Heart left ventricle (tissue), 13 donors: ENCODE measurements around the gene CCR3.

ENCODE experiments used
- POLR2A ChIP-seq, 2 donors: fragments of 450-650 bp; IDR thresholded peaks; one replicate each; pipeline ENCODE4 v1.6.1; 2017; ENCODE audit warnings: antibody characterized with exemption in 2 of 2, mild to moderate bottlenecking in 2 of 2, moderate library complexity in 2 of 2
- TF ChIP-seq, protein P1 (sequence below), 12 donors: fragments of 200-600 bp; sonication (generic) in 4 of 12; IDR thresholded peaks; one replicate each; pipeline versions ENCODE4 v1.5.0 to v1.8.0; 2018 to 2022; ENCODE audit warnings: antibody characterized with exemption in 12 of 12, mild to moderate bottlenecking in 5 of 12
- donor health status: ischemic (EF 13 %, LVEDD 7.1; RV severe dilation, severe dysfunction).
- donor health status: DM: no; HTN: yes; CAD: no.
- donor health status: DM: no; HTN: no; CAD: no.
- donor health status: ischemic (EF 25% LVEDD 6.9; RV normal size, moderate dysfunction).
- donor health status: ischemic (EF 25% LVEDD 5.7; RV mildly dilated, moderate dysfunction).
- donor health status: ischemic (EF 35%, LVEDD 5.7; RV mildly dilated, moderate dysfunction).
- donor health status: nonischemic (EF 11% LVEDD 7.7; RV severe dilation, severe dysfunction).
- donor health status: DM: yes; HTN: yes; CAD: no.
- donor health status: PGD.
- donor health status: ischemic (EF 29% LVEDD 5.4; RV normal size, mild dysfunction).
- donor health status: nonischemic (EF 23%, LVEDD 6.1; RV moderate dilation, normal function).

DNA sequence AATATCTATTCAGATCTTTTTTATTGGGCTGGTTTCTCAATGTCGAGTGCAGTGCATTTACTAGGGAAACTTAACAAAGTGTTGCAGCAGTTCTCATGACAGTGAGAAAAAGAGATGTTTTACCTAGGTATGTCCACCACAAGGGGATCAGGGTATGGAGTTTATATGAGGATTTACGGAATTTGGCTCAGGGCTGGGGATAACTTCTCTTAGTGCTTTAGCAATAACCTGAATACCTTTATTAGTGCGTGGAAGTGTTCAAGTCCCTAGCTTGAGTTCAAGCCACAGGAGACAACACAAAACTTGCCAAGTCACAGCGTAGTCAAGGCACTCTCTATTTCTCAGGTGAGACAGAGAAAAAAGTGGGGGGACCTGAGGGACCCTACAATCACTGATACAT is 3.9 kb upstream of the CCR3 start:
- TF ChIP-seq, protein P1, sequence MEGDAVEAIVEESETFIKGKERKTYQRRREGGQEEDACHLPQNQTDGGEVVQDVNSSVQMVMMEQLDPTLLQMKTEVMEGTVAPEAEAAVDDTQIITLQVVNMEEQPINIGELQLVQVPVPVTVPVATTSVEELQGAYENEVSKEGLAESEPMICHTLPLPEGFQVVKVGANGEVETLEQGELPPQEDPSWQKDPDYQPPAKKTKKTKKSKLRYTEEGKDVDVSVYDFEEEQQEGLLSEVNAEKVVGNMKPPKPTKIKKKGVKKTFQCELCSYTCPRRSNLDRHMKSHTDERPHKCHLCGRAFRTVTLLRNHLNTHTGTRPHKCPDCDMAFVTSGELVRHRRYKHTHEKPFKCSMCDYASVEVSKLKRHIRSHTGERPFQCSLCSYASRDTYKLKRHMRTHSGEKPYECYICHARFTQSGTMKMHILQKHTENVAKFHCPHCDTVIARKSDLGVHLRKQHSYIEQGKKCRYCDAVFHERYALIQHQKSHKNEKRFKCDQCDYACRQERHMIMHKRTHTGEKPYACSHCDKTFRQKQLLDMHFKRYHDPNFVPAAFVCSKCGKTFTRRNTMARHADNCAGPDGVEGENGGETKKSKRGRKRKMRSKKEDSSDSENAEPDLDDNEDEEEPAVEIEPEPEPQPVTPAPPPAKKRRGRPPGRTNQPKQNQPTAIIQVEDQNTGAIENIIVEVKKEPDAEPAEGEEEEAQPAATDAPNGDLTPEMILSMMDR (IDR thresholded peaks at IDR 0.05) = no peak
- no peak for TF ChIP-seq POLR2A (IDR thresholded peaks at IDR 0.05)
